ENCODE results near the gene C16orf78.

Gene C16orf78, protein sequence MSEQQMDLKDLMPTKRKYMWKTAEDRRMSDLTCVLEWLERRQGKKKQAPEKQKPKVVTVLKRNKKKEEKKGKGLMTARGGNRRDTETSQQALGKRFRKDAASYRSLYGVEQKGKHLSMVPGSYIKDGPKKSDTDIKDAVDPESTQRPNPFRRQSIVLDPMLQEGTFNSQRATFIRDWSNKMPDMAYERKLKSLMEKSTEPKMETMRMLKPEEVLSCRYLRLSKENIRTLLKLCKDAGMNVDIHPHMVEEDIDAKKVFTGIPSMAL

DNA sequence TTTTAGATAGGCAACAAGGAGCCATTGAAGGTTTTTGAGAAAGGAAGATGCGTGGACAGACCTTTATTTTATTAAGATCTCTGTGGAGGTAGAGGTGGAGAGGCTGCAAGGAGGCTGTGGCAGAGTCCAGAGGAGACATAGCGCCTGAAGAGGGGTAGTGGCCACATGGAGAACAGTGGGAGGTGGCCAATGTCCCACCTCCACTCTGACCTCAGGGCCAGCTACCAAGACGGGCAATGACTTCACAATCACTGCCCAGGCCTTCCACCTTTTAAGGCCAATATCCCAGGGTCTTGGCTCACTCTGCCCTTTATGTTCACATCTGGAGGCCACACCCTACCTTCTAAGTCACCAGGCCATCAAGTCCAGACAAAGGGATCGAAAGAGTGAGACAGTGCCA, at the start of gene C16orf78:
C16orf78 (plus strand) TSS at position 301 of the 400 bp plus-strand sequence. CDS start 136 bp downstream, outside the sequence.
- DNase-seq (ENCODE audit: low read depth in 2 of 2, low spot score in 1 of 2), result no peak

DNA sequence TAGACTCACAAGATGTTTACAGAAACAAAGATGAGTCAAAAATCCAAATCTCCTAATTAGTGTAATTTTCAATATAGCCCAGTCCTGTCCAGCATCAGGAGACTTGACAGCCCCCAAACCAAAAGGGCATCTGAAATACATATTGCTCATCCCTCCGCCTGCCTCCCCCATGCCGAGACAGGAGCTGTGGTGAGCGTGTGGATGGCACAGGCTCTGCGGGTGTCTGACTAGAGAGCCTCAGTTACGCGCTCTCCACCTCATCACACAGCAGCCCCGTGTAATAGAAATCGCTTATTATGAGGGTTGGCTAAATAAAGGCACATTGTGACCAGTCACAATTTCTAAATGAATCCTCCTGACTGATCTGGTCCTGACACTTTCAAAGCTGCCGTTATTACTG, 48.9 kb upstream of the C16orf78 start:
- no peak for DNase-seq (ENCODE audit: low read depth in 2 of 2, low spot score in 1 of 2)

DNA sequence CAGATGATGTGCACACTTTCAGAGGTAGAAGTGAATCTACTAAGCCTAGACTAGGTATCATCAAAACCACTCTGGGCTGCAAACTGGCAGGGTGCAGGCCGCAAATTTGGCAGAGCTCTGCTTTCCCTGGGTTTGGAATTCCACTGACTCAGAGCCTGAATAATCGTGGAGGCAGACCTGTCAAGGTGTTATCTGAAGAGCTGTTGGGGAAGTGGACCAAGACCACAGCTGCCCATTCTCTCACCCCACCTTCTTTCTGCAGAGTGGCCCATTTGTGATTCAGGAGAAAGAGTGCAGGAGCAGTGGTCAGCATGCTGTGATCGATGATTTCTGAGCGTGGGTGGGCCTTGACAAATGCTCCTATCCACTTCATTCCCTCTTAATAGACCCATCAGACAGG, 46.1 kb upstream of the C16orf78 start:
- DNase-seq (ENCODE audit: low read depth in 2 of 2, low spot score in 1 of 2), result no peak

DNA sequence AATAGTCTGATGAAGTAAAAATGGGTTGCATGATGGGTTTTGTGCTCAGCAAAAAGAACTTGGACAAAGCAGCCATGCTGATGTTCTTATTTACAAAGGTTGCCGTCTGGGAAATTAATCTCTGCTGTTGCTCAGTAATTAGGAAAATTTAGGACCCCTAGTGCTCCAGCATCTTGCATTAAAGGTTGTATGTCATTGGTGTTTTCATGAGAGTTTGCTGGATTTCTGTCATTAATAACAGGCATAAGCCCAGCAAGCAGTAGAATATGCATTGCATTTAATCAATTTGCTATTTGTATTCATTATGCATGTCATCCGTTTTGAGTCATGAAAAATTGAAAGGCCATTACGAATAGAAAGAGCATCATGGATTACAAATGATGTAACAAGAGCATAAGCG, 45.3 kb upstream of the C16orf78 start:
- no peak for DNase-seq (ENCODE audit: low read depth in 2 of 2, low spot score in 1 of 2)

DNA sequence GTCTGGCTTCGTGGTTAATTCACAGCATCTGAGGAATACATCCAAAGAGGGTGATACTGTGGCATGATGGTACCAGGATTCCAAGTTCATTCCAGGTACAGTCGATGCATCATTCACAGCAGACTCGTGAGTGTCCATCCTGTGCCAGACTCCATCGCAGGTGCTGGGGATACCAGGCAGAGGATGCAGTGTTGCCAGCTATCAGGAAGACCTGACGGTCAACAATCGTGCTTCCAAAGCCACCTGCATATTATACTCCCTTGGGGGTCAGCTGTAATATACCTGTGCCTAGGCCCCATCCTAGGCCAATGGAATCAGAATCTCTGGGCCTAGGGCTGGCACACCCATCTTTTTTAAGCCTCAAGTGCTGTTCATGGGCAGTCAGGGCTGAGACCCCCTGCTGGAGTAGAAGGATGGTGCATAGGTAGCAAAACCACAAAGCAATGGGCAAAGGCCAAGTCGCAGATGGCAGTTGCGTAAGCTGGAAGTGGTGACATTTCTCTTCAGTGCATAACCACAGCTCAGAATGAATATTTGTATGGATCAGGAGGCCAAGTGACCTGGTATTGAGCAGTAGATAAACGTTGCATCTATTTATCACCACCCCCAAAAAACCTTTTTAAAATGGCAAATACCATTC, 42.9 kb upstream of the C16orf78 start:
- no peak for DNase-seq (ENCODE audit: low read depth in 2 of 2, low spot score in 1 of 2)

DNA sequence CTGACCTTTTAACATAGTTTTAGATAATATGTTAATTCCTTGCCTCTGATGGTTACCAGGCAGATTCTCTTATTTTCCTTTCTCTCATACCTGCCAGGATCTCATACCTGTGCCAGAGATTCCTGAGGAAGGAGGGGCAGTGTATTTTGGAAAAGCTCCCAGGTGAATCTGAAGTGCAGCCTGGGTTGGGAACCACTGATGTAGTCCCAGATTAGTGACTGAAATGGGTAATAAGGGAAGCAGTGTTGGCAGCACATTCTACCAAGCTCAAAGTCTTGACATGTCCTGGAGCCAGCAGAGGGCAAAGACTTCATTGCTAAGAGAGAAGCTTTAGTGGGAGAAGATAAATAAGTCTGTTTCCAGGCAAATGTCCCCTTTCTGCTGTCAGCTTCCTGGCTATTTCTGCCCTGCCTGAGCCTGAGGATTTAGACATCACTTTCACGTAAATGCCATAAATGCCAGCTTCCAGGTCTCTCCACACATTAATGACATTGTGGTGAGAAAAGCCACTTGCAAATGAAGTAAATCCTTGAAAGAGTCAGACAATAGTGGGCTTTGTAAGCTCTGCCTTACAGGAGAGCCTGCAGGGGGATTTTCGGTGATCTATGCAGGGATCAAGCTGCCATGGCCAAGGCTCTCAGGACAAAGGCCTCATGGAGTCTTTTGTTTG, 40.9 kb upstream of the C16orf78 start:
- no peak for DNase-seq (ENCODE audit: low read depth in 2 of 2, low spot score in 1 of 2)

DNA sequence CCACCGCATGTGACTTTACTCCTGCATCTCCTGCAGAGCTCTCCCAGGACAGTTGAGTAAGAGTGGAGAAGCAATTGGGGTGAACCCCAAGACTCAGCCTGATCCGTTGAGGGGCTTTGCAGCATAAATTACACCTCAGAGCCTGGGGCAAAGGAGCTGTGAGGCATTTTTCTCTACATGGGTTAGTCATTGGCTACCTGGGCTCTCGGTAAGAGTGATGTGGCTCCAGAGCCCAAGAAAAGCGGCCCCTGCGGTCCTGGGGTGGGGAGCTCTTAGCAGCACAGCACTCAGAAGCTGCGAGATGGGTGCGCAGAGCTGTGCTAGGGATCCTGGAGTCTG, 40.4 kb upstream of the C16orf78 start:
- no peak for DNase-seq (ENCODE audit: low read depth in 2 of 2, low spot score in 1 of 2)

DNA sequence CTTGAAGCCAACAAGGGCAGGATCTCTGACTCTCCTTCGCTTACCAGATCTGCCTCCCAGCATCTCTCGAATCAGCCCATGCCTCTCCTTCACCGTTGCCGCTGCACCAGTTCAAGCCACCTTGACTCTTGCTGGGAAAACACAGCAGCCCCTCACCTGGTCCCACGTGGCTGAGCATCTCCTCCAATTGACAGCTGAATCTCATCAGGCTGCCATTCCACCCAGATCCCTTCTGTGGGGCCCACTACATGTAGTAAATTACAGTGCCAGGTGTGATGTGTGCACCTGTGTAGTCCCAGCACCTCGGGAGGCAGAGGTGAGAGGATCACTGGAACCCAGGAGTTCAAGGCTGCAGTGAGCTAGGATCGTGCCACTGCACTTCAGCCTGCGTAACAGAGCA, 37.8 kb upstream of the C16orf78 start:
- no peak for DNase-seq (ENCODE audit: low read depth in 2 of 2, low spot score in 1 of 2)

DNA sequence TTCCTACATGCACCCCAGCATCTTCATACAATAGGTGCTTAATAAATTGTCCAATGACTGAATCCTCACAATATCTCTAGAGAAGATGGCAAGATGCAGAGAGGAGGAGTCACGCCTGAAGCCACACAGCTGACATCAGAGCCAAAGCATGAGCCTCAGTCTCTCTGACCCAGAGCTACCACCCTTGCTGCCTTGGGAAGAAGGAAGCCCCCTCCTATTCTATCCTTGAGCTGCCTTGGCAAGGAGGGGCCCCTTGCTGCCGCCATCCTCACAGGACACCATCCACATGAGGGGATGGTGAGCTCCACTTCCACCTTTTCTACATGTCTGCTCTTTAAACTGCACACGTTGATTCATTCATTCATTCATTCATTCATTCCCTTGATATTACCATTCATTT, 37.0 kb upstream of the C16orf78 start:
- DNase-seq (ENCODE audit: low read depth in 2 of 2, low spot score in 1 of 2), result no peak

DNA sequence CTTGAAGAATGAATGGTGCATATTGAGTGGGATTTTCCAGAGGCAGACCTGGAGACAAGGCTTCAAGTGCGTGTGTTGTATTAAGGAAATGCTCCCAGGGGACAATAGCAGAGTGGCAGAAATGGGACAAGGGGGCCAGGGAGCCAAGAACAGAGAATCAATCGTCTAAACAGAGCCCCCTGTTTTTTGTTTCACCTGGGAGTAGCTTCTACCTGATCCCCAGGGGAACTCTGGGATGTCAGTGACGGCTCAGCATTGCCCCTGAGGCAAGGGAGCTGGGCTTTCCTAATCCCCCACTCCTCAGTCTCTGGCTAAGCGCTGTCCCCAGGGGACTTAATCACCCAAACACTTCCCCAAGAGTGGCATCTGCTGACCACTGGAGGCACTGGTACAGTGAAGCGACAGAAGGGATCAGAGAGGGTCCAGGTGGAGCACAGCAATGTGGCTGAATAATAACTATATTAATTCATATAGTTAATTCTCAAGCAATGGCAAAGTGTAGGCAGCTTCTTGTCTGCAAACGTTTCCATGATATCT, 35.7 kb upstream of the C16orf78 start:
- DNase-seq (ENCODE audit: low read depth in 2 of 2, low spot score in 1 of 2), result no peak

DNA sequence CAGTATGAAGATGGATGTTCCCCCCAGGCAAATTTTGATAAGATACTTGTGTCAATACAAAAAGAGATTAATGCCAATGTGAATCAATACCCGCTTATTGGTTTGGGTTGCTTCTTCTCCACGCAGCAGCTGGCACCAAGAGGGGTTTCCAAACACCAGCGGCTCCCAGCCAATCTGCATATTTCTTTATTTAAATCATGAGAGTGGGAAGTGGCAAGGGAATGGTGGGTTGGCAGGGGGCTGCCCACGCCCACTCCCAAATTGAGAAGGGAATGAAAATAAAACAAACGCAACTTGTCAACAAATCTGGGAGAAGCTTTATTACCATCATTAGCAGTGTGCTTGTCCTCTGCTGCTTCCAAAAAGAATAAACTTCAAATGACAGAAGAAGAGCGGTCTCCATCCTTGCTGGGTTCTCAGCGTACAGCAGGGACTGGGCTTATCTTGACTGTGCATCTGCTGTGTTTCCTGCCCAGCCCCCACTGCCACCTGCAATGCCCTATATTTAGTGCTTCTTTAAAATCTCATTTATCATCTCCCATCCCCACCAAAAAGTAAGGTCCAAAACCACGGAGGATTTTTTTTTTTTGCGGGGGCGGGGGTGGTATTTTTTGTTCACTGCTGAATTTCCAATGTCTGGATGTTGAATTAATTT, 34.9 kb upstream of the C16orf78 start:
- no peak for DNase-seq (ENCODE audit: low read depth in 2 of 2, low spot score in 1 of 2)

DNA sequence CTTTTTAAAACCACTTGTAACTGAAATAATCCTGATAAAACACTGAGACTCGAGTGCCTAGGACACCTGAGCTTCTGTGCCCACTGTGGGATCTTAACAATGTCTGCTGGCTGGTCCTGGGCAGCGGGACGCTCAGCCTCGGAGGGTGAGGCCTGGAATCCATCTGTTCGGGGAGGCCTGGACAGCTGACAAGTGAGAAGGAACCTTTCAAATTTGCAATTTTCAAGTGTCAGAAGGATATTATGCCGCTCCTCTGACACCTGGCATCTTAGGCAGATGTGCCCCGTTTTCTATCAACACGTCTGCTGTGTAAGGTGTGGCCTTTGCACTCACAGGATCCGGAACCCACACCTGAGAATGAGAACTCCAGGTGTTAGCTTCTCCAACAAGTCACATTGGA, 33.1 kb upstream of the C16orf78 start:
- no peak for DNase-seq (ENCODE audit: low read depth in 2 of 2, low spot score in 1 of 2)

DNA sequence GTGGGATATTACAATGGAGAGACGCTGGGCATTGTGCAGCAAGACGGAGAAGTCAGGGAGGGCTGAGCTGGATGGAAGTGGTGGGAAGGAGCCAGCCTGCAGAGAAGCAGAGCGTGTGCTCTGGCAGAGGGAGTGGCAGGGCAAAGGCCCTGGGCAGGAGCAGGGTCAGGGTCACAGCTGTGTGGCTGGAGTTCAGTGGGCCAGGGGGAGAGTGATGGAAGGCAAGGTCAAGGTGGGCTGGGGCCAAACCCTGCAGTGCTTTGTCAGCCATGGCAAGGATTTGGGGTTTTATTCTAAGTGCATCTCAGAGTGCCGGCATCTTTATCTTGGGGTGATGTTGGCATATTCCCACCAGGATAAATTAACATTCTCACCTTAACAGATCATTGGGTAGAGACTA, 31.9 kb upstream of the C16orf78 start:
- no peak for DNase-seq (ENCODE audit: low read depth in 2 of 2, low spot score in 1 of 2)

DNA sequence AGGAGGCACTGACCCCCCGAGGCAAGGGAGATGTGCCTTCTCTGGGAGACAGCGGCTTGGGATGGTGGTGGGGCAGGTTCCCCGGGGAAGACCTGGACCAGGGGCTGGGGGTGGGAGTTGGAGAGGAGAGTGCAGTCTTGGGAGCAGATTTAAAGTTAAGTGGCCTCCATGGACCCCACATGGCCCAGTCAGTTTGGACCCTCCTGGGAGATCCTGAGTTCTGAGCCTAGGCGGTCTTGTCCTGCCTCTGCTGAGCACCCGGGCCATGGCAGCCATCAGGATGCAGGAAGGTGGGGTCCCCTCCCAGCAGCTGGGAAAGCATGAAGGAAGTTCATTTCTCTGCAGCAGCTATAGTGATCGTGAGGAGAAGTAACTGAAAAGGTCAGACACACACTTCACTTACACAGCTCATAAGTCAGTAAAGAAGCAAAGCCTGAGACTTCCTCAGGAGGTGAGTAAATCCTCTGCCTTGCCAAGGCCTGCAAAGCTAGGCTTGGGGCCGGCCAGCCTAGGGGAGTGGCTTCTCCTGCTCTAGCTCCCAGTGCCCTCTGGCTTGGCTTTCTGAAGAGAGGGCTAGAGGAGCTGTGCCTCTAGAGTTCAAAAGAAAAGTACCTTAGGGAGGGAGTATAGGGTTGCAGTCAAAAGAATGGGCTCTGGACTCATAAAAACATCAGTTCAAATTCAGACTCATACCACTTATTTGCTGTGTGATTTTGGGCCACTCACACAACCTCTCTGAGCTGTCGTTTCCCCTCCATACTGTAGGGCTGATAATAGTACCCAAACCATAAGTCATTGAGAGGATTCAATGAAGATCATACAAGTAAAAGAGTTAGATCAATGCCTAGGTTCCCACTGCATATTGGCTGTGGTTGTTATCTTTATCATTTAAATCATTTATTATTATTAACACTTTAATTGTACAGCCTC, 31.0 kb upstream of the C16orf78 start:
- no peak for DNase-seq (ENCODE audit: low read depth in 2 of 2, low spot score in 1 of 2)

DNA sequence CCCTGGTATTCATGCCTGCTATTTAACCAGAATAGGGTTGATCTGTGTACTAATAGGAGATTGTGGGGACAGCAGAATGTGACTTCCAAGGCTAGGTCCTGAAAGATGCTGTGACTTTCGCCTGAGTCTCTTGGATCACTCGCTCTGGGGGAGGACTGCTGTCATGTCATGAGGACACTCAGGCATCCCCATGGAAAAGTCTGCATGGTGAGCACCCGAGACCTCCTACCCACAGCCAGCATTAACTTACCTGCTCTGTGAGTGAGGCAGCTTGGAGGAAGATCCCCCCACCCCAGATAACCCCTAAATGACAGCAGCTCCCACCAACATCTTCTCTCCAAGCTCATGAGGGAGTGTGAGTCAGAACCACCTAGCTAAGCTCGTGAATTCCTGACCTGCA, 30.3 kb upstream of the C16orf78 start:
- no peak for DNase-seq (ENCODE audit: low read depth in 2 of 2, low spot score in 1 of 2)

DNA sequence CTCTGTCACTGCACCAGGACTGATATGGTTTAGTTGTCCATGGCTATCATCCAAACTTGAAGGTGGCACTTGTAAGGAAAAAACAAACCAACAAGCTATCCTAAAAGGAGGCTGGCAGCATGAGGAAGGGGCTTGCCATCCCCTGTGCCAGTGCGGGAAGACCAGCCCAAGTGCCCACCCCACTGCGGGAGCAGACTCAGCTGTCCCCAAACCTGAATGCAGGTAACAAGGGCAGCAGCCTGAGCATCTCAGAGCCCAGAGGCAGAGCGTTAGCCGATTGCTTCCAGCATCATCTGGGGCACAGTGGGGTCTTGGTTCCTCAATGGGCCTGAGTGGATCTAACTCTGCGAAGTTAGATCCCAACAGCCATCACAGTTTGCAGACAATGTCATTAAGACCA, 29.2 kb upstream of the C16orf78 start:
- no peak for DNase-seq (ENCODE audit: low read depth in 2 of 2, low spot score in 1 of 2)

DNA sequence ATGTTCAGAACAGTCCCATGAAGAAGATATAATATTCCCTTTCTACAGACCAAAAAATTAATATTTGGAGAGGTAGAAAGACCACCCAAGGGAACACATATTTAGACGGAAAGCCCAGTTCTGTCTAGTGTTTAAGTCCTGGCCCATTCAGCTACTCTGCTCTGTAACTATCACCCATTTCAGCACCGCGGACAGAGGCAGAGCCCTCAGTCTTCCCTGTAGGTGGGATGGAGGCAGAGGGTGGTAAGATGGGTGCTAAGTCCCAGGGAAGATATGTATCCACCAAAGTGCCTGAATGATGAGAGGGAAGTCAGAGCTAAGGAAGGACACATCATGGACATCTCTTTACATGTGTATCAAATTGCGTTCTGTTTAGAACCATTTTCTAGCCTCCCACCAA, 27.8 kb upstream of the C16orf78 start:
- DNase-seq (ENCODE audit: low read depth in 2 of 2, low spot score in 1 of 2), result no peak

DNA sequence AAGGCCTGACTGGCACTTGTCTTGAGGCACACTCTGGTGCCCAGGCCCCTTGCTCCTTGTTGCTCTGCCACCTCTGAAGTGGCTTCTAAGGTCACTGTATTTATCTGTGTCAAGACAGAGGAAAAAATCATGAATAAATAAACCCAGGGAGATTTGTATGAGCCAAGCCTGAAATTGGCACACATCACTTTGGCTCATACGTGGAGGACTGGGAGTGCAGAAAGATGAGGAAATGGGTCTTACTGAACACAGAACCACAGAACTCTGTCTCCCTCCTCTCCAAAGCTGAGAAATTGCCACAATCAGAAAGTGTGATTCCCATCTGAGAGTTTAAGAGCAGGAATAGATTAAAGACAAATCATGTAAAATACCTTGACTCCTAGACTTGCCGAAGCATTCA, 27.1 kb upstream of the C16orf78 start:
- DNase-seq (ENCODE audit: low read depth in 2 of 2, low spot score in 1 of 2), result no peak

DNA sequence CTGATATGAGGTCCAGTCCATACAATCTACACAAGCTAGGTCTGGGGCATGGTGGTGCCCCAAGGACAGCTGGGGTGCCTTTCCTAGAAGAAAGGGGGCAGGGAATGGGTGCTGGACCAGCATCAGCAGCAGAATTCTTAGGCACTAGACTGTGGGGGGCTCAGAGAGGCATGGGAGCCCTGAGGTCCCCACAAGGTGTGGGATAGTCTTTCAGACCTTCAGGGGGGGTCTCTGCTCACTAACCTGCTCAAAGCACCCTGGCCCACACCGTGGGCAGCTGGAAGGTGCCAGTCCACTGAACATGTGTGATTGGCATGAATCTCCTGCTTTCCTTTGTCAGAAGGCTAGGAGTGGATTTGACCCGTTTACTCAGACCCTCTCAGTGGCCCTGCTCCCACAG, 26.1 kb upstream of the C16orf78 start:
- DNase-seq (ENCODE audit: low read depth in 2 of 2, low spot score in 1 of 2), result no peak

DNA sequence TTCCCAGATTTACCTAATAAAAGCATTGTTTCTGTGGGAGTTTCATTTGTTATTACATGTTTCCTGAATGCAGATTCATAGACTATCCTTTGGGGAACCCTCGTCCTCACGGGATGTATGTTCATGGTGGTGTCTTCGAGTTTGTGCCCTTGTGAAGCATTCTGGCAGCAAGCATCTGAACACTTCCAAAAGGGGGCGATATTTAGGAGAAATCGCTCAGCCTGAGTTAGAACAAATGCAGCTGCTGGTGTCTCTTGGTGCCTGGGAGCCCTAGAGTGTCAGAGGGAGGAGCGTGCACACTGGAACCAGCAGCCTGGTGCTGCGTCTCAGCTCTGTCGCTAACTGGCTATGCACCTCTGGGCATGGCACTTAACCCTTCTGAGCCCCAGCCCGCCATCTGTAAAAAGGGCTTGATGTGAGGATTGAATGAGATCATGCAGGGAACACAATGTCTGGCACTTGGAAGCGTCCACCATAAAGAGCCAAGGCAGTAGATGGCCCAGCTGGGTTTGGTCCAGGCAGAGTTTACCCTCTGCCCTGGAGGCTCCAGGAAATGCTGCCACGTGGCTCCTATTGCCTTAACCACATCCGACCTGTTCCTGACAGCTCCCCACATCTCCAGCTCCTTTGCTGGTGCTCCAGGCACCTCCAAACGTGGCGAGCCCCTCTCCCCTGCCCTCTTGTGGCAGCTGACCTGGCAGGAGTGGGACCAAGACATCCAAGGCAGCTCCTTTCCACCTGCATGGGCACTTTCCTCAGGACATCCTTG, 25.0 kb upstream of the C16orf78 start:
- DNase-seq (ENCODE audit: low read depth in 2 of 2, low spot score in 1 of 2), result no peak

All from stimulated activated CD8-positive, alpha-beta memory T cell treated with anti-CD3 and anti-CD28 coated beads, Interleukin-4, amount 100 ng/mL, for 1 hour (primary cell).